ENCODE measurements around the gene IL22RA1. TPM values are rescaled to one million over a fixed set of nuclear protein-coding genes. Genes with fewer than 3 reads are reported as not detected.

IL22RA1 gene
- total and polyA plus RNA-seq, 8 donors = 0.43 to 4.1 (median 1.8) TPM; not detected in 1

DNA sequence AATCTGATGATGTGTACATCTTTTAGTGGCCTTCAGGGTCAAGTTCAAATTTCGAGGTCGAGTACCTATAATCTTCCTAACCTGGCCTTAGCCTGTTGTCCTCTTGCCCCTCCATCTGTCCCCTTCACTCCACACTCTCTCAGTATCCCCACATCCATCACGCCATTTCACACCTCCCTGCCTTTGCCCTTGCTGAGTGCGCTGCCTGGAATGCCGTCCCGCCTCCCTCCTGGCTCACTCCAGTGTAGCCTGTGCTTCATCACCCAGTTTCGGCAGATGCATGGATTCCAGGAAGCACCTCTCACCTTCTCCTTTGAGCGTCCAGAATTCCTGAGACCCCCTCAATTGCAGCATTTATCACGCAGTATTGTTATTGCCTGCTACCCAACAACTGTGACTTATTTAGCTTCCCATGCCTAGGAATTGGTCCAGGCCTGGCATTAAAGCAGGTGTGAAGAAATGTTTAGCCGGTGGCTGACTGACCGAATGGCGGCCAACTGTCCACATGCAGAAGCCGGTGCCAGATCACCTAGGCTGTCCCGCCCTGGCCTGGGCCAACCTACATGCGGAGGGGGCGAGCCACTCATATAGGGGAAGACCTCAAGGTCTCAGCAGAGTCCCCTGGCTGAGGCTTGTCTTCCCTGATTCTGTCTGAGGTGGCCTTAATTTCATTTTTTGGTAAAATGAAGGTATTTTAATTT lies 65.5 kb downstream of the IL22RA1 start:
- intact Hi-C loops (cut with DNase I; ENCODE audit: low total_unique reads) = no loop called here
- Histone ChIP-seq H3K4me1 (no peaks in the 10 kb centered on the region), H3K36me3 (no peaks in the 10 kb centered on the region), H3K4me3 (no peak overlapping the region), H3K9me3 (no peaks in the 10 kb centered on the region), H3K27me3 (no peaks in the 10 kb centered on the region), H3K27ac (no peak overlapping the region)
- 84 to 90% (median 89%) methylated on average over 16 of the region's 16 CpGs for WGBS, 5 donors
- TF ChIP-seq EP300 (IDR thresholded peaks at IDR 0.05) (no peak), POLR2AphosphoS5 (IDR thresholded peaks at IDR 0.05) (no peak), CTCF (IDR thresholded peaks at IDR 0.05) (no peak), POLR2A (IDR thresholded peaks at IDR 0.05) (no peak)
- DNase-seq = no peak

DNA sequence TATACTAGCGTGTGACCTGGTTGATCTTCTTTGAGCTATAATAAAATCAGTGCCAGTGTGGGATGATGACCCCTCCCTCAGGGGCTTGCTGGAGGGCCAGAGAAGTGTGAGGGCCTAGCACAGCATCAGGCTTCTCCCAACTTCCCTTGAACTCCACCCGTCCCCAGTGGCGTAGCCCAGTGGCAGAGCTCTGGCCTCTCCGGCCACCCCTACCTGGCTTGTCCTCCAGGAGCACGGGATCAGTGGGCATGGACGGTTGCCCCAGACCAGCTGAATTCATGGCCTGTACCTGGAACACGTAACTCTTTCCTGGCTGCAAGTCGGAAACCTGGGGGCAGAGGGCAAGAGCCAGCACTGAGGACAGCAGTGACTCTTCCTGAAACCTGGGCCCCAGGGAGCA lies 67.0 kb downstream of the IL22RA1 start:
- intact Hi-C loops (cut with DNase I; ENCODE audit: low total_unique reads) = no loop called here
- TF ChIP-seq POLR2AphosphoS5 (IDR thresholded peaks at IDR 0.05) (no peak), EP300 (IDR thresholded peaks at IDR 0.05) (no peak), POLR2A (IDR thresholded peaks at IDR 0.05) (no peak), CTCF (IDR thresholded peaks at IDR 0.05) (no peak)

DNA sequence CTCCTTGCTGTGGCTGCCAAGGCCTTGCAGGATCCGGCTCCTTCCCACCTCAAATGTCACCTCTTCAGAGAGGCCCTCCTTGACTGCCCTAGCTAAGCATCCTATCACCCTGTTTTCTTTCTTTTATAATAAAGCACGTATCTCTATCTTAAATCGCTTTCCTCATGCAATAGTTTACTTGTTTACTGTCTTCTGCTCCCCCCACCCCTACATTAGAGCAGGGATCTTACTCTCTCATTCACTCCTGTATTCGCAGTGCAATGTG lies 67.4 kb downstream of the IL22RA1 start:
- Histone ChIP-seq H3K4me1 (peaks cover 0 to 7% (median 4%) of the 10 kb centered on the region in 4 donors), H3K4me3 (no peak overlapping the region), H3K27me3 (no peaks in the 10 kb centered on the region), H3K27ac (no peak overlapping the region), H3K9me3 (no peaks in the 10 kb centered on the region), H3K36me3 (no peaks in the 10 kb centered on the region)
- no peak for DNase-seq
- intact Hi-C loops (cut with DNase I; ENCODE audit: low total_unique reads) = no loop called here
- TF ChIP-seq POLR2A (IDR thresholded peaks at IDR 0.05) (no peak), EP300 (IDR thresholded peaks at IDR 0.05) (no peak), CTCF (IDR thresholded peaks at IDR 0.05) (no peak), POLR2AphosphoS5 (IDR thresholded peaks at IDR 0.05) (no peak)
- 79 to 87% (median 82%) methylated on average over 4 of the region's 4 CpGs for WGBS, 5 donors

More for the DNA sequence above, 67.0 kb downstream of the IL22RA1 start:
- H3K9me3 ChIP-seq = no peaks in the 10 kb centered on the region
- H3K4me1 ChIP-seq = peaks cover 0 to 3% (median 1%) of the 10 kb centered on the region in 4 donors
- no peaks in the 10 kb centered on the region for H3K27me3 ChIP-seq
- H3K27ac ChIP-seq = no peak overlapping the region
- H3K4me3 ChIP-seq = no peak overlapping the region
- no peaks in the 10 kb centered on the region for H3K36me3 ChIP-seq
- no peak for DNase-seq
- WGBS, 5 donors = 82 to 96% (median 86%) methylated on average over 8 of the region's 8 CpGs

GRCh38 chr1:24074817-24075589 lies 67.9 kb downstream of the IL22RA1 start:
- intact Hi-C loops (cut with DNase I; ENCODE audit: low total_unique reads) = no loop called here
- peaks cover 0 to 8% (median 4%) of the 10 kb centered on the region in 4 donors for H3K4me1 ChIP-seq
- no peaks in the 10 kb centered on the region for H3K9me3 ChIP-seq
- no peak for DNase-seq
- WGBS, 5 donors = 78 to 85% (median 79%) methylated on average over 15 of the region's 15 CpGs
- H3K27ac ChIP-seq = no peak overlapping the region
- no peak overlapping the region for H3K4me3 ChIP-seq
- H3K36me3 ChIP-seq = no peaks in the 10 kb centered on the region
- TF ChIP-seq EP300 (IDR thresholded peaks at IDR 0.05) (no peak), CTCF (IDR thresholded peaks at IDR 0.05) (no peak)
- H3K27me3 ChIP-seq = no peaks in the 10 kb centered on the region
